Lung (tissue), 13 donors: Measurements from ENCODE around the gene CYP4F8. TPM values are rescaled to one million over a fixed set of nuclear protein-coding genes. Genes with fewer than 3 reads are reported as not detected.
A peak's percentile ranks its signal among the peaks of the same experiment; 100 is the strongest.
"Not testable (repeated sequence)": the region's sequence is repeated elsewhere in the genome, so short reads cannot be mapped to it uniquely, and the experiment has no call there.

Experiments used
- ATAC-seq: fragments of 200-7000 bp; cut with Tn5 transposase; one replicate; pipeline ENCODE4 v1.9.1; 2020; ENCODE audit warnings: moderate number of reproducible peaks; ENCODE audit not compliant: insufficient read depth, low FRiP score
- DNase-seq, 3 donors: peaks; one replicate each; pipeline ENCODE4 v3.0.0-alpha.2; 2013 to 2017
- H3K27ac ChIP-seq, 2 donors: one replicate each; pipeline ENCODE4 v1.5.1; 2013; ENCODE audit warnings: mild to moderate bottlenecking in 2 of 2, moderate library complexity in 2 of 2, control low read depth in 1 of 2, inconsistent platforms in 1 of 2, low read depth in 1 of 2, low read length in 1 of 2
- H3K27me3 ChIP-seq, 3 donors: one replicate each; pipeline ENCODE4 v1.5.1; 2013; ENCODE audit warnings: low read length in 2 of 3; ENCODE audit not compliant: control insufficient read depth in 3 of 3, insufficient read depth in 3 of 3
- H3K36me3 ChIP-seq, 4 donors: one replicate each; pipeline ENCODE4 v1.5.1; 2013; ENCODE audit warnings: low read length in 4 of 4, mild to moderate bottlenecking in 1 of 4, moderate library complexity in 1 of 4; ENCODE audit not compliant: control insufficient read depth in 4 of 4, insufficient read depth in 4 of 4
- H3K4me1 ChIP-seq, 5 donors: one replicate each; pipeline ENCODE4 v1.5.1; 2013; ENCODE audit warnings: low read length in 5 of 5, mild to moderate bottlenecking in 2 of 5, moderate library complexity in 1 of 5; ENCODE audit not compliant: control insufficient read depth in 5 of 5, insufficient read depth in 5 of 5
- H3K4me3 ChIP-seq: one replicate; pipeline ENCODE4 v1.5.1; 2013; ENCODE audit warnings: mild to moderate bottlenecking, control low read depth, moderate library complexity
- H3K9ac ChIP-seq, 2 donors: one replicate each; pipeline ENCODE4 v1.5.1; 2013; ENCODE audit warnings: low read length in 2 of 2, control low read depth in 1 of 2; ENCODE audit not compliant: insufficient read depth in 1 of 2
- H3K9me3 ChIP-seq, 4 donors: one replicate each; pipeline ENCODE4 v1.5.1; 2013; ENCODE audit warnings: low read length in 3 of 4, mild to moderate bottlenecking in 1 of 4, moderate library complexity in 1 of 4; ENCODE audit not compliant: control insufficient read depth in 4 of 4, insufficient read depth in 3 of 4
- WGBS, 2 donors: extraction: QIAGEN DNeasy Blood & Tissue Kit; methylation state at CpG; one replicate each; pipeline ENCODE4 v1.1.7; 2013; 5-methylcytosine and 5-hydroxymethylcytosine counted together
- polyA plus RNA-seq, 2 donors: library from polyadenylated mRNA; stranded (reverse); fragments of 200-250 nt; gene quantifications; one replicate each; pipeline ENCODE4 v1.2.1, GENCODE V29; 2013
- small RNA-seq: library from RNA; depleted of rRNA; stranded (forward); fragments of <200 nt; gene quantifications from one replicate; pipeline ENCODE3, GENCODE V24; 2014; ENCODE audit warnings: low replicate concordance
- total RNA-seq, 2 donors: library from RNA; depleted of rRNA in 1 of 2; stranded (reverse); fragments of >200 nt in 1 of 2; gene quantifications; one replicate each; pipeline ENCODE4 v1.2.1, GENCODE V29; 2014 to 2021
- TF ChIP-seq, protein P1 (sequence below): IDR thresholded peaks from 2 replicates; pipeline ENCODE4 v1.5.1; 2012; ENCODE audit warnings: mild to moderate bottlenecking; ENCODE audit errors: control extremely low read depth, extremely low read depth
- donor health status: control.
- donor health status: control.
- donor health status: Bipolar disorder and iron deficiency.
- donor health status: healthy.
- donor health status: DM: yes; HTN: yes; CAD: no.

Gene CYP4F8
- total and polyA plus RNA-seq, 4 donors, result not detected

DNA sequence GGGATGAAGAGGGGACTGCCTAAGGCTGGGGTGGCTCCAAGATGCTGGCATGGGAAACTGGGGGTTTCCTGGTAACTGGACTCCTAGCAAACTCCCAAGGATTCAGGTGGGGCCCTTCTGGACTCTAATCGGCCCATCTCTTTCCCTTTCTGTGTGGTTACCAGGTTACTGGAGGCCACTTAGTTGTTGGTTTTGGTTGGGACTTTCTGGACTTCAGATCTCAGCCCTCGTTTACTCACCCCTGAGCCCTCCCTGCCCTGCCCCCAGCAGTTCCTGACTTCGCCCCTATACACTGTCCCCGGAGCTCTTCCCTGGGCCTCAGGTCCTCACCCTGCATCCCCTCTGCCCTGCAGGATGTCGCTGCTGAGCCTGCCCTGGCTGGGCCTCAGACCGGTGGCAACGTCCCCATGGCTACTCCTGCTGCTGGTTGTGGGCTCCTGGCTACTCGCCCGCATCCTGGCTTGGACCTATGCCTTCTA is 58.2 kb downstream of the CYP4F8 start:
- no peaks in the 10 kb centered on the region for H3K9me3 ChIP-seq
- ATAC-seq (no peak), DNase-seq (peak in 2 of 3 donors; percentile 11 to 20)
- no peak overlapping the region for H3K9ac ChIP-seq
- WGBS, 2 donors, result 32 to 37% methylated on average over 9 of the region's 9 CpGs
- no peaks in the 10 kb centered on the region for H3K27me3 ChIP-seq
- TF ChIP-seq, protein P1, sequence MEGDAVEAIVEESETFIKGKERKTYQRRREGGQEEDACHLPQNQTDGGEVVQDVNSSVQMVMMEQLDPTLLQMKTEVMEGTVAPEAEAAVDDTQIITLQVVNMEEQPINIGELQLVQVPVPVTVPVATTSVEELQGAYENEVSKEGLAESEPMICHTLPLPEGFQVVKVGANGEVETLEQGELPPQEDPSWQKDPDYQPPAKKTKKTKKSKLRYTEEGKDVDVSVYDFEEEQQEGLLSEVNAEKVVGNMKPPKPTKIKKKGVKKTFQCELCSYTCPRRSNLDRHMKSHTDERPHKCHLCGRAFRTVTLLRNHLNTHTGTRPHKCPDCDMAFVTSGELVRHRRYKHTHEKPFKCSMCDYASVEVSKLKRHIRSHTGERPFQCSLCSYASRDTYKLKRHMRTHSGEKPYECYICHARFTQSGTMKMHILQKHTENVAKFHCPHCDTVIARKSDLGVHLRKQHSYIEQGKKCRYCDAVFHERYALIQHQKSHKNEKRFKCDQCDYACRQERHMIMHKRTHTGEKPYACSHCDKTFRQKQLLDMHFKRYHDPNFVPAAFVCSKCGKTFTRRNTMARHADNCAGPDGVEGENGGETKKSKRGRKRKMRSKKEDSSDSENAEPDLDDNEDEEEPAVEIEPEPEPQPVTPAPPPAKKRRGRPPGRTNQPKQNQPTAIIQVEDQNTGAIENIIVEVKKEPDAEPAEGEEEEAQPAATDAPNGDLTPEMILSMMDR, result no peak
- peaks cover 0 to 20% (median 6%) of the 10 kb centered on the region in 5 donors for H3K4me1 ChIP-seq
- H3K36me3 ChIP-seq, result peaks cover 0 to 3% (median 0%) of the 10 kb centered on the region in 4 donors
- no peak overlapping the region for H3K4me3 ChIP-seq
- H3K27ac ChIP-seq, result peak overlapping the region in 1 of 2 donors; percentile 34

DNA sequence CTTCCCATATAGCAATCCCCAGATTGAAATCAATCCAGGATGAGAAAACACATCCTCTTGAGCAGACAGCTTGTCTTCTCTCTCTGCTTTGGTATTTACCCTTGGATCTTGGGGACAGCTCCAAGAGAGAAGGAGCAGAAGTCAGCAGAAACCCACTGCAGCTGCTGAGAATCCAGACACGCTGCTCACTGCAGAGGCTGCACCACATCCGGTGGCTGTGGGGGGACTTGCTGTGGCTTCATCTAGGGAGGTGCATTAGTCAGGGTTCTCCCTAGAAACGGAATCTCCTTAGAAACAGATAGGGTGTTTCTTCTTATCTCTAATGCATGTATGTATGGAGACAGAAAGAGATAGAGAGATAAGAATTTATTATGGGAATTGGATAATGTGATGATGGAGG is 60.5 kb downstream of the CYP4F8 start:
- no peaks in the 10 kb centered on the region for H3K9me3 ChIP-seq
- peaks cover 0 to 17% (median 6%) of the 10 kb centered on the region in 5 donors for H3K4me1 ChIP-seq
- no peak overlapping the region for H3K9ac ChIP-seq
- peaks cover 0 to 11% (median 0%) of the 10 kb centered on the region in 4 donors for H3K36me3 ChIP-seq
- DNase-seq (peak in 2 of 3 donors; percentile 8 to 38), ATAC-seq (no peak)
- no peaks in the 10 kb centered on the region for H3K27me3 ChIP-seq
- WGBS, 2 donors, result 45 to 51% methylated on average over 3 of the region's 3 CpGs
- TF ChIP-seq, protein P1, result no peak
- no peak overlapping the region for H3K4me3 ChIP-seq
- no peak overlapping the region for H3K27ac ChIP-seq

DNA sequence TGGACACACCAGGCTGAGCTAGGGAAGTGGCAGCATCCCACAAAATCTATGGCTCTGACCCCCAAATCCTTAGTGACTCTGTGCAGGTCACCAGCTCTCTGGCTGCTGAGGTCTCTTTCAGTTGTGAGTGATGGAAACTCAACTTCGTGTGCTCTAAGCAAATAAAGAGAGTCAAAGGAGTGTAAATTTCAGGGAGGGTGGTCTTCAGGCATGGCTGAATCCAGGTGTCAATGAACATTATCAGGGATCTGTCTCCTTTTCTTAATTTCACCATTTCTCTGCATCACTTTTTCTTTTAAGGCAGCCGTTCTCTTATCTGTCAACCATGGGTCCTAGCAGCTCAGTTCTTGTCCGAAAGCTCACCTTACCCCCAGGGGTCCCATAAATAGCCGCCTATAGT is 64.1 kb downstream of the CYP4F8 start:
- WGBS, 2 donors, result 22 to 24% methylated on average over 4 of the region's 4 CpGs
- Histone ChIP-seq H3K9ac (no peak overlapping the region), H3K4me3 (no peak overlapping the region), H3K27me3 (no peaks in the 10 kb centered on the region), H3K27ac (no peak overlapping the region), H3K9me3 (no peaks in the 10 kb centered on the region), H3K36me3 (peaks cover 0 to 13% (median 0%) of the 10 kb centered on the region in 4 donors), H3K4me1 (peaks cover 0 to 15% (median 0%) of the 10 kb centered on the region in 5 donors)
- ATAC-seq (no peak), DNase-seq (no peak)
- TF ChIP-seq, protein P1, result no peak

DNA sequence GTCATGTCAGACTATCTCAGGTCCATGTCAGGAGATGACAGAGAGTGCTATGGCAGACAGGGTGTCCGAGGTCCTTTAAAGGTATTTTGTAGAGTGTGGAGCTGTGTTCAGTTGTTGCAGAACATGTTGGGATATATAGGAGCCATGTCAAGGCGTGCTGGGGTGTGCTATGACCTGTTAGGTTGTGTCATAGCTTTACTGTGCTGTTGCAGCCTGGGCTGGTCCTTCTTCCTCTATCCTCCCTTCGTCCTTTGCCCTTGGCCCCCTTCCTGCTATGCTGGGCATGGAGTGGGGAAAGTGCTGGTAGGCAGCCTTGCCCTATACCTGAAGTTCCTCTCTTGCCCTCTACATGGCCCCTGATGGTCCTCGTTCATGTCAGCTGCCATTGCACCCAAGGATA is 64.8 kb downstream of the CYP4F8 start:
- H3K36me3 ChIP-seq, result peaks cover 0 to 10% (median 0%) of the 10 kb centered on the region in 4 donors
- DNase-seq, H3K9me3 ChIP-seq, H3K4me3 ChIP-seq, ATAC-seq, H3K9ac ChIP-seq, H3K27me3 ChIP-seq, H3K27ac ChIP-seq: not testable (repeated sequence)
- peaks cover 0 to 11% (median 0%) of the 10 kb centered on the region in 5 donors for H3K4me1 ChIP-seq
- WGBS, 2 donors, result 56 to 61% methylated on average over 4 of the region's 4 CpGs

Small RNAs within 50 kb of the gene (small RNA-seq; reads per million reads assigned to genes)
- gene AD000091.1, result not detected

Other genes with a start within 250 kb of the CYP4F8 start
- 10 to 100 TPM; 23.1 to 43.4 TPM for gene AKAP8, start 235.4 kb upstream of the CYP4F8 start, total RNA-seq
- 10 to 100 TPM; 15.0 to 16.4 TPM for gene AKAP8, start 235.4 kb upstream of the CYP4F8 start, polyA plus RNA-seq
- 100 to 1,000 TPM in 1 of 2 donors, 10 to 100 TPM in 1; 84.1 to 118 TPM for gene AKAP8L, start 196.2 kb upstream of the CYP4F8 start, total RNA-seq
- 10 to 100 TPM; 52.5 to 76.2 TPM for gene AKAP8L, start 196.2 kb upstream of the CYP4F8 start, polyA plus RNA-seq
- 10 to 100 TPM; 24.0 to 42.6 TPM for gene WIZ, start 165.3 kb upstream of the CYP4F8 start, total RNA-seq
- gene WIZ, start 165.3 kb upstream of the CYP4F8 start, polyA plus RNA-seq, result 10 to 100 TPM; 14.5 to 22.7 TPM
- 10 to 100 TPM in 1 of 2 donors, 1 to 10 TPM in 1; 4.6 to 13.3 TPM for gene RASAL3, start 150.7 kb upstream of the CYP4F8 start, total RNA-seq
- 10 to 100 TPM in 1 of 2 donors, 1 to 10 TPM in 1; 5.9 to 18.2 TPM for gene RASAL3, start 150.7 kb upstream of the CYP4F8 start, polyA plus RNA-seq
- not detected for gene PGLYRP2, start 135.7 kb upstream of the CYP4F8 start, total RNA-seq
- under 1 TPM in 1 of 2 donors, not detected in 1; 0.10 TPM for gene PGLYRP2, start 135.7 kb upstream of the CYP4F8 start, polyA plus RNA-seq
- gene CYP4F22, start 106.7 kb upstream of the CYP4F8 start, total RNA-seq, result under 1 TPM in 1 of 2 donors, not detected in 1; 0.18 TPM
- gene CYP4F22, start 106.7 kb upstream of the CYP4F8 start, polyA plus RNA-seq, result under 1 TPM in 1 of 2 donors, not detected in 1; 0.07 TPM
- gene CYP4F3, start 25.7 kb downstream of the CYP4F8 start, total RNA-seq, result 1 to 10 TPM; 1.1 to 1.7 TPM
- 1 to 10 TPM in 1 of 2 donors, under 1 TPM in 1; 0.20 to 1.4 TPM for gene CYP4F3, start 25.7 kb downstream of the CYP4F8 start, polyA plus RNA-seq
- 1 to 10 TPM; 4.0 to 4.2 TPM for gene CYP4F12, start 57.9 kb downstream of the CYP4F8 start, total RNA-seq
- gene CYP4F12, start 57.9 kb downstream of the CYP4F8 start, polyA plus RNA-seq, result 1 to 10 TPM in 1 of 2 donors, under 1 TPM in 1; 0.85 to 2.3 TPM
- not detected for gene OR10H2, start 112.8 kb downstream of the CYP4F8 start, total RNA-seq
- gene OR10H2, start 112.8 kb downstream of the CYP4F8 start, polyA plus RNA-seq, result not detected
- not detected for gene OR10H3, start 122.8 kb downstream of the CYP4F8 start, total RNA-seq
- not detected for gene OR10H3, start 122.8 kb downstream of the CYP4F8 start, polyA plus RNA-seq
- not detected for gene OR10H5, start 172.4 kb downstream of the CYP4F8 start, total RNA-seq
- gene OR10H5, start 172.4 kb downstream of the CYP4F8 start, polyA plus RNA-seq, result not detected
- gene OR10H1, start 200.4 kb downstream of the CYP4F8 start, total RNA-seq, result not detected
- not detected for gene OR10H1, start 200.4 kb downstream of the CYP4F8 start, polyA plus RNA-seq